Stimulated activated CD4-positive, alpha-beta T cell treated with anti-CD3 and anti-CD28 coated beads, Interleukin-12 subunit alpha, Interleukin-12 subunit beta, amount 100 ng/mL, for 24 hours (primary cell): ENCODE measurements around the gene POC1A.

ENCODE experiments used
- DNase-seq, 2 experiments: peaks; one replicate each; pipeline ENCODE4 v3.0.0-alpha.2; 2020; ENCODE audit warnings: low read depth in 2 of 2

Gene POC1A

DNA sequence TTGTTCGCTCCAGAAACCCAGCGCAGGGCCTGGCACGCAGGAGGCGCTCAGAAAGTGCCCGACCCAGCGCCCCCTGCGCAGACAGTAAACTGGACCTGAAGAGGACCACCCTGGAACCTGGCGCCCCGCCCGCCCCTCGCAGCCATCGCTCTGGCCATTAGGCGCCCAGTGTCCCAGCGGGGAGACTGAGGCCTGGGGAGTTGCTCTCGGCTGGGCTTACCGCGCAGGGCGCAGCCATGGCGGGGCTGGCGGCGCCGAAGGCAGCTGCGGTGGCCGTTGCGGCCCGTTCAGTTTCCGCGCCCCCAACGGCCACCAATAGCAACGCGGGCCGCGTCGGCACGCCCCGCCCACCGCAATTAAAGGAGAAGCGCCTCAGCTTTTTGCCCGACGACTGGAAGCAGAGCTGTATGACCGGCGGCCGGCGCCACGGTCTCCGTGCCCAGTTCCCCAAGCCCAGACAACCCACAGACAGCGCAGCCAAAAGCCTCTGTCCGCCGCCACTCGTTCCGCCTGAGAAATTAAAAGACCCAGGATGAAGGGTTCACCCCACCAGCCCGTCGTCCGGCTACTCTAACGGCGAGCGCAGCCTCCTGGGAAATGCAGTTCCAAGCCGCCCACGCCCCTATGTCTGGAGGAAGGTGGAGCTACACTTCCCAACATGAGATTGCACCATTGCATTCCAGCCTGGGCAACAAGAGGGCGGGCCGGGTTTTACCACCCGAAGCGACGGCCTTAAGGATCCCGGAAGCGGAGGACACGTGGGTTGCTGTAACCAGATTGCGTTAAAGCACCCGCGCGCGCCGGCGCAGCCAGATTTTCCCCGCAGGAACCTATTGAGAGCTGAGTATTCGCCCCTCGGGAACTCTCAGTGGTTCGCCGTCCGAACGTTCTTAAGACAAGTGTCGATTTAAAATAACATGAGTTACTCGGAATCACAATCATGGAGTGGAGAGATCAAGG, at the start of gene POC1A:
POC1A (minus strand) TSS at position 289 of the 960 bp plus-strand sequence; CDS start at position 238, 51 bp downstream.
- peak; percentile 82 to 91 for DNase-seq

DNA sequence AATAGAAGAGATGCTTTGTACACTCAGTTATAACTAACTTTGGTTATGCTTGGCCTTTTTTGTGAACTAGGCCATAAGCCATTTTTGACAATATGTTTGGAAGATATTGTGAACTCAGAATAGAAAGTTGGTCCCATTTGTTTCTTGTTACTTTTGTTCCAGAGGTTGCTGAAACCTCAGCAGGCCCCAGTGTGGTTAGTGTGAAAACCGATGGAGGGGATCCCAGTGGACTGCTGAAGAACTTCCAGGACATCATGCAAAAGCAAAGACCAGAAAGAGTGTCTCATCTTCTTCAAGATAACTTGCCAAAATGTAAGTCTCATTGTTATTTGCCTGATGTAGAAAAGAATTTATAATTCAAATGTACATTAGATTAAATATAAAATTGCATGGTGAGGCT, 49.5 kb upstream of the POC1A start:
- DNase-seq = no peak

- no peak for DNase-seq
These were observed 48.3 kb upstream of the POC1A start for GRCh38 chr3:52202384-52203077.

- no peak for DNase-seq
These were observed 46.9 kb upstream of the POC1A start for GRCh38 chr3:52200981-52201679.

DNA sequence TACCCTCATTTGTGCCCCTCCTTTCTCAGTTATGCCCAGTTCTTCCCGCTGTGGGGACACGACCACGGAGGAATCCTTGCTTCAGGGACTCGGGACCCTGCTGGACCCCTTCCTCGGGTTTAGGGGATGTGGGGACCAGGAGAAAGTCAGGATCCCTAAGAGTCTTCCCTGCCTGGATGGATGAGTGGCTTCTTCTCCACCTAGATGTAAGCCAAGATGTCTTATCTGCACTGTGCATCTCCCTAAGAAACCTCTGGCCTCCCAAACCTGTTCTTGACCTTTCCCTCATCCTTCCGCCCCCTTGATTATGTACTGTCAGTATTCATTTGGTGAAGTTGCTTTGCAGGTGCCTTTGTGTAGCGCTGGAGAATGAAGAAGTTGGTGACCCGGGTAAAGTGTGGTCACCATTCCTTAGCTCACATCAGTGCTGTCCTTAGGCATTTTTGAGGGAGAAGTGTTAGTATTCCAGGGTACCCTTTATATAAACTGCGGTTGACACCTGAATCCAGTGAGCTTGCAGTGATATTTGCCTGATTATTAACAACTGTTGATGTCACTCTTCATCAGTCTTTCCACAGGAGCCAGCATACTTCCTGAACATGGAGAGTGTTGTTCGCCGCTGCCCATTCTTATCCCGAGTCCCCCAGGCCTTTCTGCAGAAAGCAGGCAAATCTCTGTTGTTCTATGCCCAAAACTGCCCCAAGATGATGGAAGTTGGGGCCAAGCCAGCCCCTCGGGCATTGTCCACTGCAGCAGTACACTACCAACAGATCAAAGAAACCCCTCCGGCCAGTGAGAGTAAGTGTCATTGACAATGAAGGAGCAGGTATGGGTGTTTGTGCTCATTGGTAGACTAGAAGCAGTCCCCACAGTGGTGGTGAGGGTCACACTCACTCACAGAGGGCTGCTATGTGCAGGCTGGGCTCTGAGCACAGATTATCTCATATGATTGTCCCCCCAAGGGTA, 44.7 kb upstream of the POC1A start:
- DNase-seq = no peak

GRCh38 chr3:52197842-52198625, 43.8 kb upstream of the POC1A start, which contains the start of gene ALAS1:
Gene ALAS1, plus strand, starts transcription at chr3:52198160. Its CDS starts 1,082 bp downstream, at chr3:52199242.
- DNase-seq = peak; percentile 89 to 92

DNA sequence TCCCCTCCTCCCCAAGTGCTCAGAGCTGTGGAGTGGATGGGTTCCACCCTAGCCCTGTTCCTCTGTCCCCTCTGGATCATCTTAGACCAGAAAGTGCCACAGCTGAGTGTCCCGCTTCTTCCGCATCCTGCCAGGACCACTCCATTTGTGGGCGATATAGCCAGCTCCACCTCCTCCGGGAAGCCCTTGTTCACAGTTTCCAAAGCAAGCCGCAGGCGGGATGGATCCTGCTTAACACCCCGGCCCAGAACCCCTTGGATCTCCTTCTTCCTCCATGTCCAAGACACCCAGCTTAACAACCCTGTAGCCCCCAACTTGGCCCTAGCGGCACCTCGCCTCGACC, 43.2 kb upstream of the POC1A start:
- DNase-seq = no peak

GRCh38 chr3:52196977-52197376, 42.8 kb upstream of the POC1A start:
- no peak for DNase-seq

- no peak for DNase-seq
These were observed 41.7 kb upstream of the POC1A start for GRCh38 chr3:52195823-52196331.

- DNase-seq = no peak
These were observed 41.0 kb upstream of the POC1A start for GRCh38 chr3:52195291-52195597.

- no peak for DNase-seq
These were observed 40.5 kb upstream of the POC1A start for GRCh38 chr3:52194485-52195290.

DNA sequence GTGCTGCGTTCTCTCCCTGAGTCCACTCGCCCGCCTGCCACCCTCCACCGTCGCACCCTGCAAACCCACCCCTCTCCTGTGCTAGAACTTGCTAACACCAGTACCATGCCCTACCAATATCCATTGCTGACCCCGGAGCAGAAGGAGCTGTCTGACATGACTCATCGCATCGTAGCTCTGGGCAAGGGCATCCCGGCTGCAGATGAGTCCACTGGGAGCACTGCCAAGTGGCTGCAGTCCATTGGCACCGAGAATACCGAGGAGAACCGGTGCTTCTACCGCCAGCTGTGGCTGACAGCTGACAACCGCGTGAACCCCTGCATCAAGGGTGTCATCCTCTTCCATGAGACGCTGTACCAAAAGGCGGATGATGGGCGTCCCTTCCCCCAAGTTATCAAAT, 38.8 kb upstream of the POC1A start:
- DNase-seq = no peak

DNA sequence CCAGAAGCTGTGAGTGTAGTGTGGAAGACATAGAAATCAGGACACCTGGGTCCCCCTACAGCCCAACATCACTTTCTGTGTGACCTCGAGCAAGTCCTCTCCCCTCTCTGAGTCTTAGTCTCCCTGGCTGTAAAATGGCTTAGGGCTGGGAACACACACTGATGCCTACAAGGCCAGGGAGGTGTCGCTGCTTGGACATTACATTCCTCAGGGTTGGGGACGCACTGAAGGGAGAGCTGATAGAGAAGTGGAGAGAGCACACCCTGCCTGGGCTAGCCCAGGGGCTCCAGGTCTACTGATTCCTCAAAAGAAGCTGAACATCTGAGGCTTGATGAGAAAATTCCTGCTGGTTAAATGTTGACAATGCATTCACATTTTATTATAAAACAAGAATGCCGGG, 37.4 kb upstream of the POC1A start:
- DNase-seq = no peak

GRCh38 chr3:52190294-52191074, 36.3 kb upstream of the POC1A start:
- DNase-seq = no peak

- DNase-seq = no peak
These were observed 34.3 kb upstream of the POC1A start for GRCh38 chr3:52188556-52188955.

GRCh38 chr3:52186729-52187128, 32.5 kb upstream of the POC1A start:
- DNase-seq = no peak

DNA sequence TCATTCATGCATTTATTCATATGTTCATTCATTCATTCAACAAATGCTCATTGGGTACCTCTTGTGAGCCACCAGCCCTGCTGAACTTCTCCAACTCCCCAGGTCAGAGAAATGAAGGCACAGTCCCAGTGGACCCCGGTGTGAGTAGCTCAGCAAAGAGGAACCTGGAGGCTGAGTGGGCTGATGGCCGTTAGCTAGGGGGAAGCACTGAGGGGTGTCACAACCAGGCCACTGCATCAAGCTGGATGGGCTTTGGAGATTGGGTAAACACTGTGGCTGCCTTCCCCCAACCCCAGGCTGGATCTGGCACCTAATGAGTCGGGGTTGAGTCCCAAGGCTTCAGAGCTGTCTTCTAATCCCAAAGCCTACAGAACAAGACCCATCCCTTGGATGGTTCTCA, 31.6 kb upstream of the POC1A start:
- DNase-seq = no peak

DNA sequence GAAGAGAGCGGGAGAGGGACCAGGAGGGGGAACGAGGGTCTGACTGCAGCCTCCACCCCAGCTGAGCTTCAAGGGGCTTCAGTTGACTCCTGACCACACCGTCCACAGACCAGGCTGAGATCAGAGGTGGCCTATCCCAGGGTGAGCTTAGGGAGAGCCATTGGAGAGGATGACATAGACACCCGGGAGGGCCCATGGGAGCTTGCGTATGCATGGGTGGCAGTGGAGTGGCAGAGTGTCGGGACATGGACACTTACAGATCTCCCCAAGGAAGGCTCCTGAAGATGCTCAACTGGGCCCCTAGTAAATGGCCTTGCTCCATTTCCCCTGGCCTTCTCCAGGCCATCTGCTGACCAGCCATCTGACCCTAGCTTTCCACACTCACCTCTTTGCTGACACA, 31.1 kb upstream of the POC1A start:
- DNase-seq = no peak

DNA sequence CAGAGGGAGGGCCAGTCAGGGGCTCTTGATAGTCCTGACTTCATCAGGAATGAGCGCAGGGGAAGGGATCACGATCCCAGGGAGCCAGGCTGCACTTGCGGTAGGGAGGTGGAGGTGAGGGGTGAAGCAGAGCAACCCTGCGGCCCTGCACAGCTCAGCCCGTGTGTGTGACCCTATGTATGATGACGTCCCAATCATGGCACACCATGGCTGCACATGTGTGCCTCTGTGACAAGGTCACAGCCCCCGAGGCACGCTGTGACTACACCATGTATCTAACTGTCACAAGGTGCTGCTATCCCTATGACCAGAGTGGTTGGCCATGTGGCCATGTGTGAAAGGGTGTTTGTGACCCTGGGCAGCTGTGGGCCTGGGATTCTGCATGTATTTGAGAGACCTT, 30.5 kb upstream of the POC1A start:
- no peak for DNase-seq
